NCI-H2081 treated with DMSO at 0.1 percent for 48 hours (cell line): Measurements from ENCODE around the gene TAGLN2.
"Not testable (repeated sequence)": the region's sequence is repeated elsewhere in the genome, so short reads cannot be mapped to it uniquely, and the experiment has no call there.

Source experiments
- DNase-seq: peaks from one replicate; lab custom pipeline; 2025; lab: John Stamatoyannopoulos, UW

Gene TAGLN2

DNA sequence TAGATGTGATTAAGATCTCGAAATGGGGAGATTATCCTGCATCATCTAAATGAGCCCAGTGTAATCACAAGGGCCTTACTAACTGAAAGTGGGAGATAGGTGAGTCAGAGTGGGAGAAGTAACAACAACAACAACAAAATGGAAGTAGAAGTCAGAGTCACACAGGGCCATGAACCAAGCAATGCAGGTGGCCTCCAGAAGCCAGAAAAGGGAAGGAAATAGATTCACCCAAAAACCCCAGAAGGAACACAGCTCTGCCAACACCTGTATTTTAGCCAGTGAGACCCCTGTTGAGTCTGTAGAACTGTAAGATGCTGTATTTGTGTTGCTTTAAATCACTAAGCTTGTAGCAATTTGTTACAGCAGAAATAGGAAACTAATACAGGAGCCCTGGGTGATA lies 4.1 kb downstream of the TAGLN2 start:
- DNase-seq, result no peak

DNA sequence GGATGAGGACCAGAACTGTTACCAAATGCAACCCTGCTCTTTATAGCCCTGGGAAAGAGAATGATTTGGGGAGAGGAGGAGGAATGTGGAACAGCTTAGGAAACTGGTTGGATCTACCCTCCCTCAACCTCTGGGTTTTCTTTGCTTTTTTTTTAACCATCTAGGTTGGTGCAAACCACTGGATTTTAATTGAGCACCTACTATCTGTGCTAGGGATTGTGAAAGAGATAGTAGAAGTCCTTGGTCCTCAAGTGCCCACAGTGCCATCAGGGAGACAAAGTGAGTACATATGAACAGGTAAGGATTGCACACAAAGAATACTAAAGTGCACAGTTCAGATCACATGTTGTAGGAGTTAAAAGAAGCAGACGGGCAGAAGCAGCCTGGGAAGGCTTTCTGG lies 4.7 kb downstream of the TAGLN2 start:
- DNase-seq, result no peak

DNA sequence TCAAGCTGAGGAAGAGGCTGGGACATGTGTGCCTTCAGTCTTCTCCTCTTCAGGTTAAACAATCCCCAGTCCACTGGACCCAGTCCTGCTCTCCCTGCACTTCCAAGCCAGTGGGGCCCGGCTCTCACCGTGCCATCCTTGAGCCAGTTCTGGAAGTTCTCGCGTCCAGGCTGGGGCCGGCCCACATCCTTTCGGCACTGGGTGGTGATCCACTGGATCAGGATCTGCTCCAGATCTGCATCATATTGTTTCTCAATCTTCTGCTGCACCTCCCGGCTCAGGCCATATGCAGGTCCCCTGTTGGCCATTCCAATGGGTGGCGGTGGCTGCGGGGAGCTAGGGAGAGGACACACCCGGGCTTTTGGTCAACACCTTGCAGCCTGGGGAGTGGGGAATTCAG lies 5.1 kb downstream of the TAGLN2 start:
- DNase-seq, result no peak

DNA sequence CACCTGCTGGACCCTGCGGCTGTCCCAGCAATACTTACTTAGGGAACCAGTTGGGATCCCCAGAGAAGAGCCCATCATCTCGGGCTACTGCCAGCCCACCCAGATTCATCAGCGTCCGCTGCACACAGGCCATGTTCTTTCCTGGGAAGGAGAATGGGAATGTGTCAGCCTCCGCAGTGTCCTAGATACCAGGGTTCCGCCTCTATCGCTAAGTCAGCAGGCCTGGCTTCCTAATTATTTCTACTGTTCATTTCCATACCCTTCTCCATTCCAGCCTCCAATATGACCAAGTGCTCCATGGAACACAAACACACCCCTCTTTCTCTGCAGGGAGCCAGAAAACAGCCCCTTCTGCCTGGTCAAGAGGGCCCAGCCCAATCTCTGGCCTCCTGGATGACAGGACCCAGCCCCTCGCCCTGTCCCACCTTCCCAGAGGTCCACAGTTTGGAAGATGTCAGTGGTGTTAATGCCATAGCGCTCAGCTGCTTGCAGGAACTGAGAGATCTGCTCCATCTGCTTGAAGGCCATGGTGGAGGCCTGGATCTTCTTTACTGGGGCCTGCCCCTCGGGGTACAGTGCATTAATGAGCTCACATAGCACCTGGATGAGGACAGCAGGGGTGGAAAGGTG lies 6.0 kb downstream of the TAGLN2 start:
- DNase-seq, result no peak

DNA sequence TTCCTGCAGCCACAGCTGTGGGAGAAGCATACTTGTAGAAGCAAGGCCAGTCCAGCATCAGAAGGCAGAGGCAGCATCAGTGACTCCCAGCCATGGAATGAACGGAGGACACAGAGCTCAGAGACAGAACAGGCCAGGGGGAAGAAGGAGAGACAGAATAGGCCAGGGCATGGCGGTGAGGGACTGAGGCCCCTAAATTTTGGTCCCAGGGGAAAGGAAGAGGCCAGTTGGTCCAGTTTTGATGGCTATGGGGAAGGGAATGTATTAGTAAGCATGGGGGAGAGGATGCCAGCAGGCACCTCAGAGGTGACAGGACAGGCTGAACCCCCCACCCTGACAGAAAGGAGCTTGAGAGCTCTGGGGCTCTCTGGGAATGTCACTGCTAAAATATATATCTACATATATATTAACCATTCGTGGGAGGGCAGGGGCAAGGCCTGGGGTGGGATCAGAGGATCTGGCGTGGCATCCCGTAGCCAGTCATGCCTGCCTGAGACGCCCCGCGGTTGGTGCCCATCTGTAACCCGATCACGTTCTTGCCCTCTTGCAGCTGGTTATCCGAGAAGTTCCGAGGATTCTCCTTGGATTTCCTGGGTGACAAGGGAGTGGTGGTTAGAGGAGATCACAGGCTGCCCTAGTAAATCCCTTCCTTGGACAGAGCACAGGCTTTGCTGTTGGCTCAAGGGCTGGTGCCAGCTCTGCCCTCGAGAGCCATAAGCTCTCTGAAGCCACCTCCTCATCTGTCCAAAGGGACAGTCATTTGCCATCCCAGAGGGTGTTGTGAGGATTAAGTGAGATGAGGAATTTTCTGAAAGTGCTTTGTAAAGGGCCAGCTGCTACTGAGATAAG lies 6.7 kb downstream of the TAGLN2 start:
- DNase-seq, result no peak

DNA sequence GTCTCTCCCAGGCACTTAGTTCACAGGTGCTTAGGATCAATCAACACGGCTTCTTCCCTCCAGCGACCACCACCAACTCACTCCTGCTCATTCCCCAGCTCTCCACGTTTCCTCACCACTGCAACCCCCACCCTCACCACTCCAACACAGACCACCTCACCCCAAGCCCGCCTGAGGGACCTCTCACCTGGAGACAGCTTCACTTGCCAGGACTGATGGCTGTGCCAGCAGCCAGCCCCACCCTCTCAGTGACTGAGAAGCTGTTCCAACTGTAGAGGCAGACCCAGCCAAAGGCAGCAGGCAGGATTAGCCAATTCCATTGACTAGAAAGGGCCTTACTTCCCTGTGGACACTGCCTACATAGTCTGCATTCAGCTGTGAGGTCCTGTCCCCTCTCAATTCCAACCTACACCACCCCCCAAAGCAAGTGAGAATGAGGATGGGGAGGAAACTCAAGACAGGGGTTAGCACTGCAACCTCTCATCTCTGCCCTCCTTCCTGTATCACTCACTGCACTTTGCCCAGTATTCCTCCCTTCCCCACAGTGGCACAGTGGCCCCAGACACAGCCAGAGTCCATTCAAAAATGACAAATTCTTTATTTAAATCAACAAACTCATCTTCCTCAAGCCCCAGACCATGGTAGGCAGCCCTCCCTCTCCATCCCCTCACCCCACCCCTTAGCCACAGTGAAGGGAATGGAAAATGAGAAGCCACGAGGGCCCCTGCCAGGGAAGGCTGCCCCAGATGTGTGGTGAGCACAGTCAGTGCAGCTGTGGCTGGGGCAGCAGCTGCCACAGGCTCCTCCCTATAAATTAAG lies 7.6 kb downstream of the TAGLN2 start:
- no peak for DNase-seq

DNA sequence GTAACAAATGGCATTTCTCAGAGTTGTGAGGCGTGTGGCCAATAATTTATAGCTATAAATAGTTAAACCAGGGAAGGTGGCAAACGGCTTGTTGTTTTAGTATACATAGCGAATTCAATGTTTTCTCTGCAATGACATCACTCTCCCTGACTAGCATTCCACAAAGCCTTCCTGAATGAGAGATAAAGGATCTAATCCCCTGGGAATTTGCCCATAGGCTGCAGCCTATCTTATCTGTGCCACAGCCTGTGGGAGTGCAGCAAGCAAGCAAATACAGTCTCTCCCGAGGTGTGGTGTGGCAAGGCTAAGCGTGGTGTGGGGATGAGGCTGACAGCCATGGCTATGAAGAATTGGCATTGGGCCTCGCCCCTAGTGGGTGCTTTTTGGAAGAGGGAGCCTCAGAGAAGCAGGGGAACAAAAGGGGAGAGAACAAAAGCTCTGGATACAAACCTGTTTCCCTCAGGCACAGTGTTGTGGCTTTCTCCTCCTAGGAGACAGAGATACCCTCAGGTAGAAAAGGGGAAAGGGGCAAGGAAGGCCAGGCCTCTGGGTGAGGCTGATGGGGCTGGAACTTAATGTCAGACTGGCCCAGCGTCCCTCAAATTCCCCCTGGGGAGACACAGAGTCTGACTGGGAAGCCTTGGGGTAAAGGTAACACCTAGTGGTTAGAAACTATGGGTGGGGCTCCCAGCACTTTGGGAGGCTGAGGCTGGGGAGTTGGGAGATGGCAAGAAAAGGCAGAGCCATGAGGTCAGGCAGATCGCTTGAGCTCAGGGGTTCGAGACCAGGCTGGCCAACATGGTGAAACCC lies 8.9 kb downstream of the TAGLN2 start:
- no peak for DNase-seq

DNA sequence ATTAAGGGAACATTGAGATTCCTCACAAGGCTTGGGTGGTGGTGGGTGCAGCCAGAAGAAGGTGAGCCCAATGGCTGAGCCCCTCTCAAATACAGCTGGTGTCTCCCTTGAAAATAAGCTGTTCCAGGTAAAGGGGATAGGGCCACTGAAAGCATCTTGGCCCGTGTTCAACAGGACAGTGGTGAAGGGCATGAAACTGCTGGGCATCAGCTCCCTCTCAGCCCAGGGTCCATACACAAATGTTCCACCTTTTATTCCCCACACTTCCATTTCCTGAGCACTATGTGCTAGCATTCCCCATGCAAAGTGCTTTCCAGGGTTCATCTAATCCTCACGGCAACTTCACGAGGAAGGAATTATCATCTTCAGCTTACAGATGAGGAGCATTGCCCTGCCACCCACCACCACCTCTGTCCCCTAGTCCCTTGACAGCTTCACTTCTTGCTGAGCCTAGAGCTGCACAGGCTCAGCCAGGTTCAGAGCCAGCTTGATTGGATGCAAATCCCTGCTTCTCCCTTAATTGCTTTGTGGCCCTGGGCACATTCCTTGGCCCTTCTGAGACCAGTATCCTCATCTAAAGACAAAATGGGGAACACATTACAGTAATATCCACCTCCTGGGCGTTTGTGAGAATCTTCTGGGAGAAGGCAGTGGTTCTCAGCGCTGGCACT lies 9.6 kb downstream of the TAGLN2 start:
- no peak for DNase-seq

DNA sequence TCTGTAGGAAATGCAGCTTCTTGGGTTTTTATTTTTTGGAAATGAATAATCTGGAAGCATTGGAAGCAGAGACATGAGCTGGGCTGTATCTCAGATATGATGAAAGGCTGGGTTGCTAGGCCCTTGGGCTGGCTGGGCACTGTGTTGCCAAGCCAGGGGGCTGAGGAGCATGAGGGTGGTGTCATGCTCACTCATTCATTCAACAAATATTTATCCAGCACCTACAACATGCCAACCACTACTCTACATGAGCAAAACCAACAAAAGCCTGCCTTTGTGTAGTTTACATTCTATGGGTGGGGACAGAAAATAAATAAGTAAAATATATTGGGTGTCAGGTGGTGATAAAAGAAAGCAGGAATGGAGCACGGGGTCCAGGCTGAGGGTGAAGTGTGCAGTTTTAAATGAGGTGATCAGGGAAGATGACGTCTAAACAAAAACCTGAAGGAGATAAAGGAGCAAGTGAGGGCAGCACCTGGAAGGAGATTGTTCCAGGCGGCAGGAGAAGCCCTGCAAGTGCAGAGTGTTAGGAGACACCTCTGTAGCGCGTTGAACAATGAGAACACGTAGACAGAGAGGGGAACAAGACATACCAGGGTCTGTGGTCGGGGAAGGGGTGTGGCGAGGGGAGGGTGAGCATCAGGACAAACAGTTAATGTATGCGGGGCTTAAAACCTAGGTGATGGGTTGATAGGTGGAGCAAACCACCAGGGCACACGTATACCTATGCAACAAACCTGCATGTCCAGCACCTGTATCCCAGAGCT lies 10.9 kb downstream of the TAGLN2 start:
- no peak for DNase-seq

DNA sequence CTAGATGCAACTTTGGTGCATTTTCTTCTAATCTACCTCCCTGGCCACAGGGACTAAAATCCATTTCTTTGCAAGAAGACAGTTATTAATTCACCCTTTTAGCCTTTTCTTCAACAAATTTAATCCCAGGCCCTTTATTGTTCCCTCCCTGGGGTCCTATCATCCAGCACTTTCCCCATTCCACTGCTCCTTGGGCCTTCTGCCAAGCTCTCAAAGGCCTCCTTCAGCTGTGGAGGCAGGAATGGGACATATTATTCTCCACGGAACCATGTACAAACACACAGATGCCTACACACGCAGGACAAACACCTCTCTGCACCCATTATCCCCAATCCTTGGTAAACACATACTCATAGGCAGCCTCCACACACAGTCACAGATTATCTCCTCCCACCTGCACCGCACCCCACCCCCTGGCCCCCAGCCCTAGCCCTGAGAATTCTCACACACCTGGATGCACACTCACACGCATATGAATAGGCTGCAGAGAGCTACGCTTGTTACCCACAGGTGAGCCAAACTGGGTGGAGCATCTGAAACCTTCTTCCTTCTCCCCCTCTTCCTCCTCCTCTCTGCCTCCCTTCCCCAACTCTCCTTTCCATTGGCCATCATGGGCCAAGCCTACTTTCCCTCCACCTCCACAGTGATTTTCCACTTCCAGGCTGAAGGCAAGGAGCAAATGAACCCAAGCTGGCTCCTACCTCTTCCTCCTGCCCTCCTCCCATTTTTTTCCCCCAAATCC lies 11.7 kb downstream of the TAGLN2 start:
- no peak for DNase-seq

DNA sequence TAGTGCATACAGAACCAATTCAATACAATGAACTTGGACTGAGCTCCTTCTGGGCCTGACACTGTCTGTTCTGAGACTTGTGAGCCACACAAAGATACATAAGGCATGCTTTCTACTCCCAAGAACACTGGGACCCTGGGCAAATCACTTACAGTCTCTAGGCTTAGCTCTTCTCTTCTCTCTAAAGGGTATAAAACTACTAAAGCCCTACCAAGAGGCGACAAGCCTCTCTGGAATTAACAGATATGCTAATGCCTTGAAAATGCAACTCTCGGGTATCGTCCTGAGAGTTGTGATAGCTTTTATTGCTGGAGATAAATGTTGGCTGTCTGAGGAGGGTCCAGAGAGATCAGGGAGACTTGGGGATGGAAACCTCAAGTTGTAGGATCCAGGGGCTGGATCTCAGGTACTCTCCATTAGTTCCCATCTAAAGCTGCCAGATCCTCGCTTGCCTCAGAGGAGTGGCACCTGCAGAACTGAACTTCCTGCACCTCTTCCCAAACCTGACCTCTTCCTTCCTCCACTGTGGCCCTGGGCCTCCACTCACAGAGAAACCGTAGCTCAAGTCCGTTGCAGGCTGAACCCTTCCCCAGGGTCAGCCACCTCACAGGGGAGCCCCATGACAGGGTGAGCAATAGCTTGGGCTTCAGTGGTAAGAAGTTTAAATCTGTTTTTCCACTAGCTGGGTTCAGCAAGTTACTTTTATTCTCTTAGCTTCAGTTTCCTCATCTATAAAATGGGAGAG lies 13.8 kb downstream of the TAGLN2 start:
- DNase-seq, result no peak

DNA sequence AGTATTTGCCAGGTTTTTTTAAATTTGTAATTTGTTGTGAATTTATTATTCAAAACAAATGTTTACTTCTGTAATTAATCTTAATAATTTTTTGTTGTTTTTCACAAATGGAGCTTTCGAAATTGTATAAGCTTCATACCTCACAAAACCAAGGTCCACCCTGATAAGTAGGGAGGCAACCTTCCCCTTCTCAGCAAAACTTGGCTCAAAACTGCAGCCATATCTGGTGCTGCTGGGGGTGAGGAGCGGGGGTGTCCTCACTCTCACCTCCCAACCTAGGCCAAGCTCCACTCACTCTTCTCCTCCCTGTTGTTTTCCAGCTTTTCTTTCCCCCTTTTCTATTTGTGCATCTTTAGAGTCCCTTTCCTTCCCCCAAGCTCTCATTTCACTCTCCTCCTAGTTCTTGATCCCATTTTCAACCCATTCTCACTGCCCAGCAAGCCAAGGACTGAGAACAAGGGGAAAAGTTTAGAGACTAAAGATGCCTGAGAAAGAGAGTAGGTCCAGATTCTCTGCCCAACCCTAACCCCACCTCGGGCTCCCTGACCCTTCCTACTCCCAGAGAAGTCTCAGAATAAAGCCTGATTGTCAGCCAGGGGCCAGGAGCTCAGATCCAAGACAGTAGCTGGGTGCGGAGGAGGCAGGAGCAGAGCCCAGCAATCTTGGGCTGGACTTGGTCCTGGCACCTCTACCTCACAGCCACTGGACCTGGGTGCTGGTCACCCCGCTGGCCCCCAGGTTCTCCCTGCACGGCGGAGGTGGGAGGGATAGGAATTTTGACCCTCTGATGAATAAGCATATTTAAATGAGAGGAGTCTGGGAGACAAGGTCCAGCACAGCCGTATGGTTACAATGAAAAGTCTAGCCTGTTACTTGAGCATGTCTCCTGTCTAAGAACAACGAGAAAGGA lies 17.0 kb downstream of the TAGLN2 start:
- DNase-seq, result no peak

DNA sequence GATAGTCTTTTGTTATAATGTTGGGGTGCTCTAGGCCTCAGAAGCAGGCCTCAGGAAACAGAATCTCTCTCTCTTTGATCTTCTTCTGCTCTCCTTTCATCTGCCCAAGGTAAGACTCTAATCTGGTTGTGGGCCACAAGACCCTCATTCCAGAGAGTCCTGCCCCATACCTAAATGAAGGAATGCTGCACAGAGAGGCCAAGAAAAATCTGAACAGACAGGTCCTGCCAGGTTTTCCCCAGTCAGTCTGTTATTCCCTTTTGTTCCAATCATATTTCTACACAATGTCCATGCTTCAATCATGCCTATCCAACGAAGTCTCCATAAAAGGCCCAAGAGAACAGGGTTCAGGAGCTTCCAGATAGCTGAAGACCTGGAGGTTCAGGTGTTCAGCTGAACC lies 18.3 kb downstream of the TAGLN2 start:
- no peak for DNase-seq

DNA sequence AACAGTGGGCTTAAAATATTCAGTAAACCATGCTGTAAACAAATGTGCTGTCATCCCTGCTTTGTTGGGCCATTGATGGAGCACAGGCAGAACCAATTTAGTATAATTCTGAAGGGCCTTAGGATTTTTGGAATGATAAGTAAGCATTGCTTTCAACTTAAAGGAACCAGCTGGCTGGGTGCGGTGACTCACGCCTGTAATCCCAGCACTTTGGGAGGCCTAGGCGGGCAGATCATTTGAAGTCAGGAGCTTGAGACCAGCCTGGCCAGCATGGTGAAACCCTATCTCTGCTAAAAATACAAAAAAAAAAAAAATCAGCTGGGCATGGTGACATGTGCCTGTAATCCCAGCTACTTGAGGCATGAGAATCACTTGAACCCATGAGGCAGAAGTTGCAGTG lies 21.3 kb downstream of the TAGLN2 start:
- not testable (repeated sequence) for DNase-seq

DNA sequence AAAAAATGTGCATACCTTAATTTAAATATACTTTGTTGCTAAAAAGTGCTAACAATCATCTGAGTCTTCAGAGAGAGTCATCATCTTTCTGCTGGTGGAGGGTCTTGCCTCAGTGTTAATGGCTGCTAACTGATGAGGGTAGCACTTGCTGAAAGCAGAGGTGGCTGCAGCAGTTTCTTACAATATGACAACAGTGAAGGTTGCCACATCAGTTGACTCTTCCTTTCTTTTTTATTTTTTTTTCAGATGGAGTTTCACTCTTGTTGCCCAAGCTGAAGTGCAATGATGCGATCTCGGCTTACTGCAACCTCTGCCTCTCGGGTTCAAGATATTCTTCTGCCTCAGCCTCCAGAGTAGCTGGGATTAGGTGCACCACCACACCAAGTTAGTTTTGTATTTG lies 22.8 kb downstream of the TAGLN2 start:
- no peak for DNase-seq

DNA sequence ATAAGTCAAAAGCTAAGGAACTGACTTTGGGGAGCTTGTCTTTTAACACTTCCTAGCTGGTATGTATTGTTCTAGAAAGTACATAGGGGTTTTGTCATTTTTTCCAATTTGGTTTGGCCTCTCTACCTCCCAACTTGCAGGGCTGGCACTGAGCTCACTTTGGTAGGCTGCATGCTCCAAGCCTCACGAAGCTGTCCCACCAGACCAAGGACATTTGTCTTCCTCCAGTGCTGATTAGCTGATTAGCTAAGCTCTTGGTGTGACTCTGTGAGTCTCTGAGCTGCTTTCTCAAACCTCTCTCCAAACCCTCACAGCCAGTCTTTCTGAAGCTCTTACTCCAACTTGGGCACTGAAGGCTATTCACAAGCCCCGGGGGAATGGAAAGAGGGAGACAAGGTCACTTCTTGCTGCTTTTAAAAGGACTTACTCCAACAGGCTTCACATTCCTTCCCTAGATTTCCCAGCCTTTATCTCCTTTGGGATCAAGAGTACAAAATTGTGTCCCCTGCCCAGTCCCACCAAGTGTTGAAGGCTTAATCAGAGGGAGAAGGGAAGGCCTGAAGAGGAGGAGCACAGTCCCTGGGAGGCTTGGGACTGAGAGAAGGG lies 24.4 kb downstream of the TAGLN2 start:
- no peak for DNase-seq

DNA sequence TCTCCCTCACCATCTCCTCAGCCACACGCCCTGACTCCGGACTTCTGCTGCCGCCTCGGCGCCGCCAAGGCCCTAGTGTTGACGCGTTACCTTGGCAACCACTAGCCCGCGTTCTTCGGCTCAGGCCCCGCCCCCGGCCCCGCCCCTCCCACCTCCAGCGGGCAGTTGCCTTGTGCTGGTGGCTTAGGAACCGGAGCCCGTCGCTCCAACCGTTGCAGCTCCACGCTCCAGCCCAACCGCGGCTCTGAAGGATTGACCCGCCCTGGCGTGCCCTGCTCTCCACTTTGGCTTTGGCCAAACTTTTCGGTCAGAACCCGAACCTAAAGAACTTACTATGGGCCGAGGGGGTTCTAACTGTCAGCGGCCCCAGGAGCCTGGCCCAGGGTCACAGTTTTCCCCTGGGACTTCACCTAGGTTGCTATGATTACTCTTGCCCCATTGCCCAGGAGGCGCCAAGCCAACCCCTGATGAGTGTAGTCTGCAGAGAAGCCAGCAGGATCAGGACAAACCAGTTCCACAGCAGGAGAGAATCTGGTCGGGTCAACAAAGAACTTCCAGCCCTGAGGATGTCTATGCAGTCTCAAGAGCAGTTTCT lies 25.1 kb downstream of the TAGLN2 start, which contains the start of gene CFAP45:
Gene CFAP45, minus strand, starts transcription at position 80 of the 595 bp plus-strand sequence. Its CDS starts 67 bp downstream, at position 13.
- DNase-seq, result no peak
